K562 (cell line): ENCODE measurements around the gene SNAPC5. TPM values are rescaled to one million over a fixed set of nuclear protein-coding genes. Genes with fewer than 3 reads are reported as not detected.

ENCODE experiments used
- ATAC-seq: fragments of 200-7000 bp; cut with Tn5 transposase; 3 replicates; pipeline ENCODE4 v1.9.1; 2020; ENCODE audit warnings: moderate library complexity
- BruUV-seq: library from RNA; stranded (reverse); fragments of 400-500 nt; replicated peaks from 2 replicates; lab custom pipeline; 2021; lab: Mats Ljungman, UMichigan
- CTCF ChIA-PET: fragments of 300-600 bp; formaldehyde crosslinking; extraction: SDS; loops from one replicate; lab custom pipeline; 2021; ENCODE audit warnings: low intra/inter-chr PET ratio; lab: Yijun Ruan, JAX
- POLR2A ChIA-PET: fragments of 300-600, 350-650 bp; sonication (Branson Sonifier 250); formaldehyde crosslinking; extraction: SDS; loops from one replicate; lab custom pipeline; 2021; ENCODE audit warnings: antibody characterized with exemption, inconsistent platforms; lab: Yijun Ruan, JAX
- DNase-seq, 4 experiments: peaks; one replicate each; pipeline versions ENCODE4 v3.0.0 to v3.0.0-alpha.2; 2011 to 2018; ENCODE audit warnings: low spot score in 3 of 4, mixed read lengths in 3 of 4; ENCODE audit errors: extremely low read depth in 1 of 4
- FAIRE-seq: peaks from 2 replicates; lab custom pipeline; 2011; peaks lifted over from hg19 to GRCh38; lab: Jason Lieb, UNC
- H2AFZ ChIP-seq: 2 replicates; pipeline ENCODE4 v1.6.0; 2011; ENCODE audit warnings: low read depth, low read length, control low read depth, inconsistent platforms
- H3K27ac ChIP-seq: fragments of 200-600 bp; 3 replicates; pipeline ENCODE4 v1.8.0; 2011; ENCODE audit warnings: low read depth, mild to moderate bottlenecking, control low read depth, inconsistent platforms, low read length, moderate library complexity, mixed read lengths; ENCODE audit errors: extremely low read depth
- H3K27me3 ChIP-seq, 2 experiments: fragments of 300-600 bp in 1 of 2; 2 replicates in 1 of 2; 3 replicates in 1 of 2; pipeline versions ENCODE4 v1.6.0 to v1.8.0; 2011; ENCODE audit warnings: inconsistent platforms in 2 of 2, low read length in 2 of 2, mild to moderate bottlenecking in 1 of 2, mixed read lengths in 1 of 2, moderate library complexity in 1 of 2; ENCODE audit not compliant: control insufficient read depth in 2 of 2, insufficient read depth in 2 of 2
- H3K36me3 ChIP-seq: fragments of 300-600 bp; 3 replicates; pipeline ENCODE4 v1.8.0; 2011; ENCODE audit warnings: mild to moderate bottlenecking, low read length, inconsistent platforms; ENCODE audit not compliant: control insufficient read depth, insufficient read depth
- H3K4me1 ChIP-seq, 2 experiments: fragments of 200-600 bp in 1 of 2; replicated peaks in 1 of 2; 2 replicates in 1 of 2; 3 replicates in 1 of 2; pipeline versions ENCODE4 v1.5.1 to v1.8.0; 2011; ENCODE audit warnings: inconsistent platforms in 2 of 2, low read length in 2 of 2, mild to moderate bottlenecking in 1 of 2, mixed read lengths in 1 of 2, moderate library complexity in 1 of 2; ENCODE audit not compliant: control insufficient read depth in 2 of 2, insufficient read depth in 2 of 2
- H3K4me2 ChIP-seq: 2 replicates; pipeline ENCODE4 v1.6.1; 2011; ENCODE audit warnings: low read length, control low read depth, inconsistent platforms, mixed read lengths; ENCODE audit not compliant: insufficient read depth
- H3K4me3 ChIP-seq: fragments of 200-600 bp; sonication (generic), shearing (Covaris generic); 2 replicates; pipeline ENCODE4 v1.5.1; 2016; ENCODE audit warnings: control low read depth, inconsistent platforms
- H3K79me2 ChIP-seq: fragments of 200-600 bp; 3 replicates; pipeline ENCODE4 v1.8.0; 2011; ENCODE audit warnings: low read length, inconsistent platforms; ENCODE audit not compliant: control insufficient read depth, insufficient read depth
- H3K9ac ChIP-seq, 2 experiments: 2 replicates each; pipeline versions ENCODE4 v1.6.0 to v1.6.1; 2011; ENCODE audit warnings: low read depth in 2 of 2, low read length in 2 of 2, control low read depth in 1 of 2, inconsistent platforms in 1 of 2, mild to moderate bottlenecking in 1 of 2, mixed read lengths in 1 of 2; ENCODE audit not compliant: insufficient read depth in 1 of 2
- H3K9me1 ChIP-seq: one replicate; pipeline ENCODE4 v1.6.0; 2011; ENCODE audit warnings: inconsistent platforms, mild to moderate bottlenecking, low read length, moderate library complexity; ENCODE audit not compliant: control insufficient read depth, insufficient read depth
- H3K9me3 ChIP-seq: replicated peaks from 2 replicates; pipeline ENCODE4 v1.5.1; 2011; ENCODE audit warnings: low read depth, low read length, inconsistent platforms; ENCODE audit not compliant: control insufficient read depth, insufficient read depth
- H4K20me1 ChIP-seq: replicated peaks from 2 replicates; pipeline ENCODE4 v1.6.1; 2011; ENCODE audit warnings: low read length, inconsistent platforms, mixed read lengths; ENCODE audit not compliant: control insufficient read depth, insufficient read depth
- BACH1 ChIP-seq: fragments of 200-800 bp; sonication (Bioruptor generic); IDR thresholded peaks from 2 replicates; pipeline ENCODE4 v1.6.1; 2016; ENCODE audit warnings: missing genetic modification characterization, missing compliant biosample characterization
- HDGF ChIP-seq: fragments of 450-650 bp; IDR thresholded peaks from 2 replicates; pipeline ENCODE4 v1.6.1; 2016
- HNRNPK ChIP-seq: fragments of 200-400 bp; formaldehyde crosslinking; IDR thresholded peaks from one replicate; pipeline ENCODE4 v1.6.1; 2018; ENCODE audit warnings: mild to moderate bottlenecking, low read depth, low read length; ENCODE audit not compliant: poor library complexity, severe bottlenecking
- MBD2 ChIP-seq: sonication (generic); IDR thresholded peaks from 2 replicates; pipeline ENCODE4 v1.6.1; 2016; ENCODE audit warnings: low read depth, borderline replicate concordance
- MCM5 ChIP-seq: fragments of 450-650 bp; IDR thresholded peaks from 2 replicates; pipeline ENCODE4 v1.6.1; 2016; ENCODE audit warnings: low read depth
- NFIC ChIP-seq: fragments of 450-650 bp; IDR thresholded peaks from 2 replicates; pipeline ENCODE4 v1.6.1; 2017; ENCODE audit warnings: mild to moderate bottlenecking, inconsistent platforms
- PML ChIP-seq: IDR thresholded peaks from 2 replicates; pipeline ENCODE4 v1.6.1; 2012; ENCODE audit warnings: low read length, inconsistent platforms
- RNF2 ChIP-seq: sonication (generic); IDR thresholded peaks from 2 replicates; pipeline ENCODE4 v1.6.1; 2016
- SAP30 ChIP-seq: fragments of 200-600 bp; sonication (generic); IDR thresholded peaks from 2 replicates; pipeline ENCODE4 v1.6.1; 2012; ENCODE audit warnings: borderline replicate concordance, low read depth, mild to moderate bottlenecking, moderate library complexity, low read length, control low read depth, inconsistent platforms; ENCODE audit not compliant: insufficient read depth, poor library complexity, severe bottlenecking
- SRSF7 ChIP-seq: fragments of 200-400 bp; formaldehyde crosslinking; optimal IDR thresholded peaks from 2 replicates; pipeline ENCODE3; 2017; ENCODE audit warnings: mild to moderate bottlenecking, low read depth, low read length
- TAL1 ChIP-seq: fragments of 450-650 bp; IDR thresholded peaks from 2 replicates; pipeline ENCODE4 v1.6.1; 2016; ENCODE audit warnings: mild to moderate bottlenecking
- TCF3 ChIP-seq: sonication (generic); formaldehyde crosslinking; IDR thresholded peaks from 2 replicates; pipeline ENCODE4 v1.4.0; 2020; ENCODE audit warnings: mild to moderate bottlenecking, missing genetic modification reagents
- ZNF24 ChIP-seq: fragments of 450-650 bp; IDR thresholded peaks from 2 replicates; pipeline ENCODE4 v1.6.1; 2016
- ZNF583 ChIP-seq: fragments of 250-450 bp; sonication (Bioruptor Pico); IDR thresholded peaks from 2 replicates; pipeline ENCODE4 v1.4.0; 2020
- WGBS: fragments of 100-300 bp; shearing (Covaris generic); methylation state at CpG from one replicate; pipeline ENCODE4 v1.1.6; 2016; ENCODE audit warnings: low coverage, mixed read lengths; ENCODE audit not compliant: insufficient coverage; ENCODE audit errors: missing lambda C conversion rate; 5-methylcytosine and 5-hydroxymethylcytosine counted together
- in situ Hi-C: fragments of 300-500 bp; cut with MboI; formaldehyde crosslinking; loops from 4 replicates; pipeline ENCODE4 v1.15.0; 2018; ENCODE audit warnings: inconsistent platforms, mixed read lengths
- intact Hi-C: fragments of 100-400 bp; cut with micrococcal nuclease; formaldehyde crosslinking; loops from 2 replicates; pipeline ENCODE4 v1.14.2; 2022
- polyA plus RNA-seq, 8 experiments: library from polyadenylated mRNA; depleted of rRNA in 4 of 8; stranded (reverse) in 5 of 8; unstranded in 3 of 8; fragments of >200 nt; fragmentation: Nextera tagmentation in 2 of 8; fragmentation: Illumina TruSeq in 1 of 8; extraction: Ambion mirVana in 2 of 8; extraction: Trizol in 1 of 8; gene quantifications; 2 replicates each; pipeline versions ENCODE4 v1.2.1 to v1.2.3, GENCODE V29; 2011 to 2014; ENCODE audit warnings: inconsistent platforms in 1 of 8, missing spikeins in 1 of 8
- total RNA-seq, 7 experiments: library from RNA; depleted of rRNA in 6 of 7; stranded (reverse); fragments of >200 nt in 6 of 7; fragmentation: Illumina TruSeq in 2 of 7; extraction: Trizol in 2 of 7; gene quantifications; 2 replicates each; pipeline versions ENCODE4 v1.2.1 to v1.2.3, GENCODE V29; 2011 to 2021; ENCODE audit warnings: low replicate concordance in 1 of 7
- TF ChIP-seq, protein P1 (sequence below), 2 experiments: IDR thresholded peaks; 2 replicates each; pipeline ENCODE4 v1.6.1; 2011; ENCODE audit warnings: borderline replicate concordance in 1 of 2, control low read depth in 1 of 2, low read depth in 1 of 2, low read length in 1 of 2, mild to moderate bottlenecking in 1 of 2, mixed read lengths in 1 of 2, moderate library complexity in 1 of 2; ENCODE audit not compliant: insufficient read depth in 1 of 2, insufficient read length in 1 of 2, poor library complexity in 1 of 2, severe bottlenecking in 1 of 2; ENCODE audit errors: extremely low read depth in 1 of 2
- TF ChIP-seq, protein P2 (sequence below): sonication (generic); formaldehyde crosslinking; IDR thresholded peaks from 2 replicates; pipeline ENCODE4 v1.9.0; 2022; ENCODE audit warnings: mild to moderate bottlenecking, missing genetic modification reagents

SNAPC5 gene
- total and polyA plus RNA-seq, 9 of the 15 experiments (the other 6 are each of a cell fraction or from before 2014, with no cell fraction given), result 52.8 to 155 (median 96.5) TPM

DNA sequence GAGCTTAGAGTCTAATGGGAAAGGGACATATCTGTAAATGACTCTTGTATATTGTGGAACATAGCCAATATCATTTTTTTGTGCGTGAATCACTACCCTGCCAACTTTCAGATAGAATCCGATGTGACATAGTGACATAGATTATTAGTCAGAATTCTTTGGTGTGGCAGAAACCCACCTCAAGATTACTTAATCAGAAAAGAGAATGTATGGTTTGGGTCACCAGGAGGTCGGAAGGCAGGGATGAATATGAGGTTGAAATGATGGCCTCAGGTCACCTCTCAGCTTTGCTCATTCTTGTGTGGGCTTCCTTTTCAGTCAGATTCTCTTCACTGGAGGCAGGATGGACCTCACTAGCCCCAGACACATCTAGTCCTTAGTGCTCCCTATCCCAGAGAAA is 41.4 kb downstream of the SNAPC5 start:
- Histone ChIP-seq H3K36me3 (peaks cover 18% of the 10 kb centered on the region; the same call in 1 of the 3 replicates), H3K27me3 (no peaks in the 10 kb centered on the region), H2AFZ (no peak overlapping the region), H4K20me1 (no peaks in the 10 kb centered on the region), H3K9me3 (no peaks in the 10 kb centered on the region; the same call in 1 of the 2 replicates), H3K4me2 (no peak overlapping the region), H3K9me1 (no peaks in the 10 kb centered on the region), H3K9ac (peak overlapping the region in 1 of 2 experiments; percentile 19; a peak in 1 of 4 replicates), H3K4me1 (no peaks in the 10 kb centered on the region), H3K79me2 (no peaks in the 10 kb centered on the region), H3K27ac (no peak overlapping the region), H3K4me3 (no peak overlapping the region)
- TF ChIP-seq TCF3 (CRISPR knock-in tag) (no peak), HDGF (no peak), SRSF7 (no peak), ZNF583 (CRISPR knock-in tag) (no peak), HNRNPK (no peak), NFIC (no peak), TAL1 (no peak), SAP30 (no peak), BACH1 (tag) (no peak), RNF2 (no peak), MCM5 (no peak), ZNF24 (no peak), MBD2 (no peak), PML (no peak)
- TF ChIP-seq, protein P1, sequence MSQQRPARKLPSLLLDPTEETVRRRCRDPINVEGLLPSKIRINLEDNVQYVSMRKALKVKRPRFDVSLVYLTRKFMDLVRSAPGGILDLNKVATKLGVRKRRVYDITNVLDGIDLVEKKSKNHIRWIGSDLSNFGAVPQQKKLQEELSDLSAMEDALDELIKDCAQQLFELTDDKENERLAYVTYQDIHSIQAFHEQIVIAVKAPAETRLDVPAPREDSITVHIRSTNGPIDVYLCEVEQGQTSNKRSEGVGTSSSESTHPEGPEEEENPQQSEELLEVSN (IDR thresholded peaks at IDR 0.05; ENCODE audit: borderline replicate concordance in 1 of 2, extremely low read depth in 1 of 2, insufficient read depth in 1 of 2, insufficient read length in 1 of 2, low read depth in 1 of 2, low read length in 1 of 2, poor library complexity in 1 of 2, severe bottlenecking in 1 of 2), result no peak
- TF ChIP-seq, protein P2, sequence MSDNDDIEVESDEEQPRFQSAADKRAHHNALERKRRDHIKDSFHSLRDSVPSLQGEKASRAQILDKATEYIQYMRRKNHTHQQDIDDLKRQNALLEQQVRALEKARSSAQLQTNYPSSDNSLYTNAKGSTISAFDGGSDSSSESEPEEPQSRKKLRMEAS (CRISPR knock-in tag), result no peak
- POLR2A ChIA-PET, result no interaction called here
- intact Hi-C loops (no loop called here), in situ Hi-C loops (no loop called here)
- DNase-seq (no peak), ATAC-seq (no peak), FAIRE-seq (no peak)
- WGBS, result 74% methylated on average over 3 of the region's 3 CpGs
- no TSS peak for BruUV-seq
- CTCF ChIA-PET, result no interaction called here
